ENCODE measurements around the gene CTSS. TPM values are rescaled to one million over a fixed set of nuclear protein-coding genes. Genes with fewer than 3 reads are reported as not detected.

CTSS gene
- total and polyA plus RNA-seq, 2 experiments from 2014 or later, result not detected

GRCh38 chr1:150807249-150808023 is 41.9 kb upstream of the CTSS start:
- H3K9me3 Mint-ChIP-seq, result no peaks in the 10 kb centered on the region
- Histone ChIP-seq H3K27ac (ENCODE audit: low read depth) (no peak overlapping the region), H4K20me1 (replicated peaks; ENCODE audit: insufficient read depth) (no peaks in the 10 kb centered on the region), H2AFZ (no peak overlapping the region), H3K9me2 (ENCODE audit: insufficient read depth) (no peaks in the 10 kb centered on the region), H3K4me3 (no peak overlapping the region), H3F3A (replicated peaks; ENCODE audit: low read depth) (no peaks in the 10 kb centered on the region), H3K27me3 (ENCODE audit: insufficient read depth) (no peaks in the 10 kb centered on the region), H3K4me1 (ENCODE audit: insufficient read depth) (peaks cover 27% of the 10 kb centered on the region), H3K36me3 (ENCODE audit: insufficient read depth) (peaks cover 11% of the 10 kb centered on the region), H3K4me2 (no peak overlapping the region), H3K79me2 (replicated peaks; ENCODE audit: insufficient read depth) (no peaks in the 10 kb centered on the region)
- no peak overlapping the region for H3K27ac Mint-ChIP-seq
- ATAC-seq (no peak; the same call in 2 of the 3 replicates), DNase-seq (ENCODE audit: low spot score) (no peak)
- no peaks in the 10 kb centered on the region for H3K36me3 Mint-ChIP-seq (ENCODE audit: low read depth)
- peak overlapping the region; percentile 10; the same call in 2 of the 3 replicates for H3K4me3 Mint-ChIP-seq
- H3K27me3 Mint-ChIP-seq (ENCODE audit: insufficient read depth, low read depth, poor library complexity), result peaks cover 2% of the 10 kb centered on the region
- no peak for TF ChIP-seq POLR2AphosphoS5 (IDR thresholded peaks at IDR 0.05; ENCODE audit: low read depth)
- no peak for TF ChIP-seq EZH2phosphoT487 (IDR thresholded peaks at IDR 0.05; ENCODE audit: unreplicated experiment)
- no peak for TF ChIP-seq ZNF462 (CRISPR knock-in tag; IDR thresholded peaks at IDR 0.05)
- no peak for TF ChIP-seq STAT1 (IDR thresholded peaks at IDR 0.05; ENCODE audit: unreplicated experiment)
- no peak for TF ChIP-seq CTCF (conservative IDR thresholded peaks at IDR 0.05; ENCODE audit: low read depth in 2 of 2)
- TF ChIP-seq ZNF114 (CRISPR knock-in tag; IDR thresholded peaks at IDR 0.05), result no peak
- no peak for TF ChIP-seq EZH2 (IDR thresholded peaks at IDR 0.05; ENCODE audit: low read depth, unreplicated experiment)
- no peak for TF ChIP-seq CREB1 (CRISPR knock-in tag; IDR thresholded peaks at IDR 0.05; ENCODE audit: low read depth)
- no peak for TF ChIP-seq JUNB (IDR thresholded peaks at IDR 0.05; ENCODE audit: unreplicated experiment)
- no peak for TF ChIP-seq ETS1 (IDR thresholded peaks at IDR 0.05)
- no peak for TF ChIP-seq NANOG (IDR thresholded peaks at IDR 0.05; ENCODE audit: borderline replicate concordance)
- TF ChIP-seq REST (IDR thresholded peaks at IDR 0.05; ENCODE audit: unreplicated experiment), result no peak
- TF ChIP-seq ZNF331 (CRISPR knock-in tag; IDR thresholded peaks at IDR 0.05; ENCODE audit: low read depth), result no peak
- H3K4me1 Mint-ChIP-seq, result peaks cover 30% of the 10 kb centered on the region

Measured in GM23338 (cell line).